MM.1S (cell line): ENCODE data around the gene MTF1.
"Not testable (repeated sequence)": the region's sequence is repeated elsewhere in the genome, so short reads cannot be mapped to it uniquely, and the experiment has no call there.

Experiments used
- DNase-seq: peaks from one replicate; pipeline ENCODE4 v3.0.0-alpha.2; 2015
- H2AFZ ChIP-seq: fragments of 300-600 bp; sonication (generic); 2 replicates; pipeline ENCODE4 v1.6.0; 2016; ENCODE audit warnings: antibody characterized with exemption, low read length
- H3F3A ChIP-seq: fragments of 300-600 bp; sonication (generic); 2 replicates; pipeline ENCODE4 v1.6.1; 2016; ENCODE audit warnings: mild to moderate bottlenecking, antibody characterized with exemption, low read length, moderate library complexity, mixed read lengths; ENCODE audit not compliant: insufficient read depth
- H3K27ac ChIP-seq: fragments of 300-600 bp; sonication (generic); 2 replicates; pipeline ENCODE4 v1.5.1; 2016; ENCODE audit warnings: mild to moderate bottlenecking, low read length
- H3K27me3 ChIP-seq: fragments of 300-600 bp; sonication (generic); replicated peaks from 2 replicates; pipeline ENCODE4 v1.6.0; 2016; ENCODE audit warnings: low read length; ENCODE audit not compliant: insufficient read depth
- H3K36me3 ChIP-seq: fragments of 300-600 bp; sonication (generic); replicated peaks from 2 replicates; pipeline ENCODE4 v1.6.1; 2016; ENCODE audit warnings: mild to moderate bottlenecking, low read length, mixed read lengths; ENCODE audit not compliant: insufficient read depth
- H3K4me1 ChIP-seq: fragments of 300-600 bp; sonication (generic); 2 replicates; pipeline ENCODE4 v1.6.1; 2016; ENCODE audit warnings: low read length, mixed read lengths
- H3K4me2 ChIP-seq: fragments of 300-600 bp; sonication (generic); 2 replicates; pipeline ENCODE4 v1.6.0; 2016; ENCODE audit warnings: low read depth, low read length
- H3K4me3 ChIP-seq: fragments of 300-600 bp; sonication (generic); 2 replicates; pipeline ENCODE4 v1.5.1; 2016; ENCODE audit warnings: low read length, mixed read lengths
- H3K79me2 ChIP-seq: fragments of 300-600 bp; sonication (generic); 2 replicates; pipeline ENCODE4 v1.6.1; 2016; ENCODE audit warnings: mixed run types, low read length, mixed read lengths
- H3K9ac ChIP-seq: fragments of 300-600 bp; sonication (generic); 2 replicates; pipeline ENCODE4 v1.6.1; 2016; ENCODE audit warnings: low read length, mixed read lengths
- H3K9me2 ChIP-seq: fragments of 300-600 bp; sonication (generic); replicated peaks from 2 replicates; pipeline ENCODE4 v1.6.1; 2016; ENCODE audit warnings: mild to moderate bottlenecking, low read length, mixed read lengths; ENCODE audit not compliant: insufficient read depth
- H3K9me3 ChIP-seq: fragments of 300-600 bp; sonication (generic); replicated peaks from 2 replicates; pipeline ENCODE4 v1.6.1; 2016; ENCODE audit warnings: mild to moderate bottlenecking, low read length, mixed read lengths; ENCODE audit not compliant: insufficient read depth
- H4K20me1 ChIP-seq: fragments of 300-600 bp; sonication (generic); 2 replicates; pipeline ENCODE4 v1.6.1; 2016; ENCODE audit warnings: mild to moderate bottlenecking, low read length, moderate library complexity, mixed read lengths; ENCODE audit not compliant: insufficient read depth
- CTCF ChIP-seq: fragments of 300-600 bp; sonication (generic); IDR thresholded peaks from 2 replicates; pipeline ENCODE4 v1.5.1; 2016; ENCODE audit warnings: antibody characterized with exemption, low read length, mixed read lengths
- EZH2 ChIP-seq: fragments of 300-600 bp; sonication (generic); optimal IDR thresholded peaks from 2 replicates; pipeline ENCODE3; 2017; ENCODE audit warnings: low read depth, mild to moderate bottlenecking, antibody characterized with exemption, low read length, mixed read lengths
- EZH2phosphoT487 ChIP-seq: fragments of 300-600 bp; sonication (generic); IDR thresholded peaks from 2 replicates; pipeline ENCODE4 v1.6.1; 2018; ENCODE audit warnings: antibody characterized with exemption, low read length

Gene MTF1

GRCh38 chr1:37901191-37901892 lies 42.0 kb upstream of the MTF1 start:
- Histone ChIP-seq H3K36me3 (no peaks in the 10 kb centered on the region), H3K4me1 (no peaks in the 10 kb centered on the region), H2AFZ (no peak overlapping the region), H4K20me1 (no peaks in the 10 kb centered on the region), H3K9ac (no peak overlapping the region), H3K4me3 (no peak overlapping the region), H3K27me3 (no peaks in the 10 kb centered on the region), H3K27ac (no peak overlapping the region), H3K79me2 (no peaks in the 10 kb centered on the region), H3F3A (no peaks in the 10 kb centered on the region), H3K9me2 (no peaks in the 10 kb centered on the region), H3K4me2 (no peak overlapping the region), H3K9me3 (no peaks in the 10 kb centered on the region)
- no peak for DNase-seq
- TF ChIP-seq EZH2phosphoT487 (no peak), CTCF (no peak), EZH2 (no peak)

- not testable (repeated sequence) for DNase-seq, H3K9me3 ChIP-seq, H3K4me3 ChIP-seq, H3K27me3 ChIP-seq, H3K4me1 ChIP-seq, H3F3A ChIP-seq, H3K4me2 ChIP-seq, H2AFZ ChIP-seq, H4K20me1 ChIP-seq, H3K9me2 ChIP-seq, H3K36me3 ChIP-seq, H3K79me2 ChIP-seq, H3K27ac ChIP-seq, H3K9ac ChIP-seq
These were observed 38.2 kb upstream of the MTF1 start for GRCh38 chr1:37897563-37897962.

- H3F3A ChIP-seq, result no peaks in the 10 kb centered on the region
These were observed 34.3 kb upstream of the MTF1 start for GRCh38 chr1:37893673-37894072.

More at GRCh38 chr1:37893673-37894072, 34.3 kb upstream of the MTF1 start:
- no peaks in the 10 kb centered on the region for H4K20me1 ChIP-seq
- H3K9ac ChIP-seq, result no peak overlapping the region
- H2AFZ ChIP-seq, result no peak overlapping the region
- H3K79me2 ChIP-seq, result no peaks in the 10 kb centered on the region
- H3K4me1 ChIP-seq, result no peaks in the 10 kb centered on the region
- no peak overlapping the region for H3K27ac ChIP-seq
- no peaks in the 10 kb centered on the region for H3K27me3 ChIP-seq
- H3K4me2 ChIP-seq, result no peak overlapping the region
- no peaks in the 10 kb centered on the region for H3K9me3 ChIP-seq
- no peaks in the 10 kb centered on the region for H3K36me3 ChIP-seq
- H3K4me3 ChIP-seq, result no peak overlapping the region
- DNase-seq, result no peak
- no peaks in the 10 kb centered on the region for H3K9me2 ChIP-seq
- TF ChIP-seq EZH2phosphoT487, result no peak
- TF ChIP-seq EZH2, result no peak
- TF ChIP-seq CTCF, result no peak
